Nephron progenitor cell (in vitro differentiated cells): Measurements from ENCODE around the gene NFIA.

Experiments used
- DNase-seq: peaks from one replicate; pipeline ENCODE4 v3.0.0; 2021
- H3K27ac Mint-ChIP-seq: 2 replicates; pipeline ENCODE4 v1.8.0; 2021; ENCODE audit warnings: mild to moderate bottlenecking, moderate library complexity, mixed read lengths
- H3K27me3 Mint-ChIP-seq: 2 replicates; pipeline ENCODE4 v1.8.0; 2021; ENCODE audit warnings: mild to moderate bottlenecking, low read depth, mixed read lengths; ENCODE audit not compliant: poor library complexity
- H3K36me3 Mint-ChIP-seq: 2 replicates; pipeline ENCODE4 v1.8.0; 2021; ENCODE audit warnings: low read depth, mixed read lengths
- H3K4me1 Mint-ChIP-seq: 2 replicates; pipeline ENCODE4 v1.8.0; 2021; ENCODE audit warnings: mixed read lengths
- H3K4me3 Mint-ChIP-seq: 2 replicates; pipeline ENCODE4 v1.8.0; 2021; ENCODE audit warnings: mild to moderate bottlenecking, moderate library complexity, mixed read lengths
- H3K9me3 Mint-ChIP-seq: 2 replicates; pipeline ENCODE4 v1.8.0; 2021; ENCODE audit warnings: mild to moderate bottlenecking, moderate library complexity, mixed read lengths
- CTCF ChIP-seq: fragments of 200-600 bp; sonication (generic); IDR thresholded peaks from 2 replicates; pipeline ENCODE4 v1.5.0; 2021; ENCODE audit warnings: antibody characterized with exemption

The NFIA gene

GRCh38 chr1:61433646-61434045 is 351.3 kb downstream of the NFIA start:
- H3K36me3 Mint-ChIP-seq, result no peaks in the 10 kb centered on the region
- peaks cover 17% of the 10 kb centered on the region for H3K27me3 Mint-ChIP-seq
- no peaks in the 10 kb centered on the region for H3K4me1 Mint-ChIP-seq
- no peaks in the 10 kb centered on the region for H3K9me3 Mint-ChIP-seq
- no peak for DNase-seq
- H3K4me3 Mint-ChIP-seq, result no peak overlapping the region
- H3K27ac Mint-ChIP-seq, result no peak overlapping the region
- no peak for TF ChIP-seq CTCF

- H3K27me3 Mint-ChIP-seq, result peaks cover 17% of the 10 kb centered on the region
- no peak for TF ChIP-seq CTCF
- H3K4me3 Mint-ChIP-seq, result no peak overlapping the region
- no peaks in the 10 kb centered on the region for H3K36me3 Mint-ChIP-seq
- no peaks in the 10 kb centered on the region for H3K4me1 Mint-ChIP-seq
- DNase-seq, result no peak
- no peaks in the 10 kb centered on the region for H3K9me3 Mint-ChIP-seq
- H3K27ac Mint-ChIP-seq, result no peak overlapping the region
Observed at GRCh38 chr1:61434276-61434675, 351.9 kb downstream of the NFIA start.

GRCh38 chr1:61435226-61435625 is 352.9 kb downstream of the NFIA start:
- H3K4me3 Mint-ChIP-seq, result no peak overlapping the region
- no peaks in the 10 kb centered on the region for H3K36me3 Mint-ChIP-seq
- TF ChIP-seq CTCF, result no peak
- DNase-seq, result no peak
- no peaks in the 10 kb centered on the region for H3K9me3 Mint-ChIP-seq
- H3K27ac Mint-ChIP-seq, result no peak overlapping the region
- no peaks in the 10 kb centered on the region for H3K4me1 Mint-ChIP-seq
- H3K27me3 Mint-ChIP-seq, result peaks cover 17% of the 10 kb centered on the region

GRCh38 chr1:61436016-61436415 is 353.7 kb downstream of the NFIA start:
- H3K4me3 Mint-ChIP-seq, result no peak overlapping the region
- no peak for TF ChIP-seq CTCF
- H3K36me3 Mint-ChIP-seq, result no peaks in the 10 kb centered on the region
- DNase-seq, result no peak
- no peaks in the 10 kb centered on the region for H3K9me3 Mint-ChIP-seq
- peaks cover 17% of the 10 kb centered on the region for H3K27me3 Mint-ChIP-seq
- no peak overlapping the region for H3K27ac Mint-ChIP-seq
- H3K4me1 Mint-ChIP-seq, result no peaks in the 10 kb centered on the region

- Mint-ChIP-seq H3K36me3 (no peaks in the 10 kb centered on the region), H3K4me3 (no peak overlapping the region), H3K4me1 (peaks cover 2% of the 10 kb centered on the region), H3K27ac (no peak overlapping the region), H3K9me3 (no peaks in the 10 kb centered on the region), H3K27me3 (peaks cover 14% of the 10 kb centered on the region)
- TF ChIP-seq CTCF, result no peak
- no peak for DNase-seq
Observed at GRCh38 chr1:61436491-61437120, 354.2 kb downstream of the NFIA start.

GRCh38 chr1:61439234-61439633 is 356.9 kb downstream of the NFIA start:
- TF ChIP-seq CTCF, result no peak
- no peak overlapping the region for H3K27ac Mint-ChIP-seq
- H3K4me3 Mint-ChIP-seq, result no peak overlapping the region
- DNase-seq, result no peak
- H3K36me3 Mint-ChIP-seq, result no peaks in the 10 kb centered on the region
- peaks cover 26% of the 10 kb centered on the region for H3K4me1 Mint-ChIP-seq
- H3K27me3 Mint-ChIP-seq, result peaks cover 16% of the 10 kb centered on the region
- H3K9me3 Mint-ChIP-seq, result no peaks in the 10 kb centered on the region
